GM12875 (cell line): Measurements from ENCODE around the gene RNASE7.
"Not testable (repeated sequence)": the region's sequence is repeated elsewhere in the genome, so short reads cannot be mapped to it uniquely, and the experiment has no call there.

Experiments
- H3K4me3 ChIP-seq: one replicate; pipeline ENCODE4 v1.5.1; 2011; ENCODE audit warnings: low read depth, low read length, control low read depth
- TF ChIP-seq, protein P1 (sequence below): IDR thresholded peaks from 2 replicates; pipeline ENCODE4 v1.5.1; 2011; ENCODE audit warnings: low read depth, mild to moderate bottlenecking, control low read depth, inconsistent platforms, low read length, moderate library complexity, borderline replicate concordance; ENCODE audit not compliant: insufficient read depth

The RNASE7 gene

GRCh38 chr14:21038441-21039422, 3.4 kb upstream of the RNASE7 start:
- no peak overlapping the region for H3K4me3 ChIP-seq
- TF ChIP-seq, protein P1, sequence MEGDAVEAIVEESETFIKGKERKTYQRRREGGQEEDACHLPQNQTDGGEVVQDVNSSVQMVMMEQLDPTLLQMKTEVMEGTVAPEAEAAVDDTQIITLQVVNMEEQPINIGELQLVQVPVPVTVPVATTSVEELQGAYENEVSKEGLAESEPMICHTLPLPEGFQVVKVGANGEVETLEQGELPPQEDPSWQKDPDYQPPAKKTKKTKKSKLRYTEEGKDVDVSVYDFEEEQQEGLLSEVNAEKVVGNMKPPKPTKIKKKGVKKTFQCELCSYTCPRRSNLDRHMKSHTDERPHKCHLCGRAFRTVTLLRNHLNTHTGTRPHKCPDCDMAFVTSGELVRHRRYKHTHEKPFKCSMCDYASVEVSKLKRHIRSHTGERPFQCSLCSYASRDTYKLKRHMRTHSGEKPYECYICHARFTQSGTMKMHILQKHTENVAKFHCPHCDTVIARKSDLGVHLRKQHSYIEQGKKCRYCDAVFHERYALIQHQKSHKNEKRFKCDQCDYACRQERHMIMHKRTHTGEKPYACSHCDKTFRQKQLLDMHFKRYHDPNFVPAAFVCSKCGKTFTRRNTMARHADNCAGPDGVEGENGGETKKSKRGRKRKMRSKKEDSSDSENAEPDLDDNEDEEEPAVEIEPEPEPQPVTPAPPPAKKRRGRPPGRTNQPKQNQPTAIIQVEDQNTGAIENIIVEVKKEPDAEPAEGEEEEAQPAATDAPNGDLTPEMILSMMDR, result no peak

GRCh38 chr14:21039585-21040369, 2.4 kb upstream of the RNASE7 start:
- no peak overlapping the region for H3K4me3 ChIP-seq
- TF ChIP-seq, protein P1, result peak; percentile 48

GRCh38 chr14:21040370-21040925, 1.7 kb upstream of the RNASE7 start:
- TF ChIP-seq, protein P1, result no peak
- H3K4me3 ChIP-seq, result no peak overlapping the region

GRCh38 chr14:21040941-21041340, 1.2 kb upstream of the RNASE7 start:
- H3K4me3 ChIP-seq, result not testable (repeated sequence)

- TF ChIP-seq, protein P1, result no peak
Measured at GRCh38 chr14:21042918-21043317, 756 bp downstream of the RNASE7 start.

DNA sequence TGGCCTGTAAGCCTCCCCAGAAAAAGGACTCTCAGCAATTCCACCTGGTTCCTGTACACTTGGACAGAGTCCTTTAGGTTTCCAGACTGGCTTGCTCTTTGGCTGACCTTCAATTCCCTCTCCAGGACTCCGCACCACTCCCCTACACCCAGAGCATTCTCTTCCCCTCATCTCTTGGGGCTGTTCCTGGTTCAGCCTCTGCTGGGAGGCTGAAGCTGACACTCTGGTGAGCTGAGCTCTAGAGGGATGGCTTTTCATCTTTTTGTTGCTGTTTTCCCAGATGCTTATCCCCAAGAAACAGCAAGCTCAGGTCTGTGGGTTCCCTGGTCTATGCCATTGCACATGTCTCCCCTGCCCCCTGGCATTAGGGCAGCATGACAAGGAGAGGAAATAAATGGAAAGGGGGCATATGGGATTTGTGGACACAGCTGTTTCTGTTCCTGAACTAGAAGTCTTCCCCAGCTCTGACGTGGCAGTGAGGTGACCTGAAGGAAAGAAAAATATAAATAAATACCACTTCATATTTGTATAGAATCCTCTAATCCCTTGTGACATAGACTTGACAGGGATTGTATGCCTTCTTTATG, 1.3 kb downstream of the RNASE7 start:
- no peak overlapping the region for H3K4me3 ChIP-seq
- TF ChIP-seq, protein P1, result no peak

More at GRCh38 chr14:21042918-21043317, 756 bp downstream of the RNASE7 start:
- no peak overlapping the region for H3K4me3 ChIP-seq
